Peyer's patch (tissue), 4 donors: ENCODE data around the gene PALLD.

Experiments used
- CTCF ChIP-seq, 6 experiments: fragments of 450-650 bp in 4 of 6; fragments of 200-600 bp in 2 of 6; sonication (generic) in 1 of 6; IDR thresholded peaks; one replicate each; pipeline ENCODE4 v1.5.1; 2017 to 2019; ENCODE audit warnings: antibody characterized with exemption in 6 of 6, mild to moderate bottlenecking in 3 of 6, moderate library complexity in 1 of 6
- POLR2A ChIP-seq, 2 donors: fragments of 450-650 bp; IDR thresholded peaks; one replicate each; pipeline ENCODE4 v1.5.1; 2017; ENCODE audit warnings: antibody characterized with exemption in 2 of 2, mild to moderate bottlenecking in 2 of 2, moderate library complexity in 2 of 2

GRCh38 chr4:168781926-168782325, 285.1 kb downstream of the PALLD start:
- TF ChIP-seq CTCF (IDR thresholded peaks at IDR 0.05): no peak
- TF ChIP-seq POLR2A (IDR thresholded peaks at IDR 0.05): no peak
